CD4-positive, alpha-beta T cell (primary cell): ENCODE measurements around the gene AEBP1. TPM values are rescaled to one million over a fixed set of nuclear protein-coding genes. Genes with fewer than 3 reads are reported as not detected.

Experiments
- ATAC-seq: fragments of 200-7000 bp; cut with Tn5 transposase; one replicate; pipeline ENCODE4 v1.10.0; 2022; ENCODE audit warnings: mild to moderate bottlenecking; ENCODE audit not compliant: poor library complexity
- CTCF ChIA-PET: fragments of 350-600 bp; sonication (Branson Sonifier 250); formaldehyde crosslinking; loops from one replicate; lab custom pipeline; 2021; ENCODE audit warnings: antibody characterized with exemption, inconsistent platforms; lab: Charles Lee
- POLR2A ChIA-PET: fragments of 350-600 bp; sonication (Branson Sonifier 250); formaldehyde crosslinking; loops from one replicate; lab custom pipeline; 2021; ENCODE audit warnings: antibody characterized with exemption, inconsistent platforms; lab: Charles Lee
- DNase-seq, 14 experiments: peaks; one replicate each; pipeline ENCODE4 v3.0.0-alpha.2; 2013 to 2020; ENCODE audit warnings: mixed read lengths in 2 of 14
- H3K27ac ChIP-seq, 2 donors: one replicate each; pipeline versions ENCODE4 v1.5.1 to v1.7.0; 2013; ENCODE audit warnings: low read length in 2 of 2, low read depth in 1 of 2, mild to moderate bottlenecking in 1 of 2
- H3K27me3 ChIP-seq, 2 experiments: 1 replicate in 1 of 2; 2 replicates in 1 of 2; pipeline versions ENCODE4 v1.6.1 to v1.7.0; 2013; ENCODE audit warnings: low read length in 2 of 2, control low read depth in 1 of 2, mild to moderate bottlenecking in 1 of 2, moderate library complexity in 1 of 2; ENCODE audit not compliant: insufficient read depth in 2 of 2, control insufficient read depth in 1 of 2
- H3K36me3 ChIP-seq: one replicate; pipeline ENCODE4 v1.6.1; 2013; ENCODE audit warnings: low read length, control low read depth; ENCODE audit not compliant: insufficient read depth
- H3K4me1 ChIP-seq: one replicate; pipeline ENCODE4 v1.6.1; 2013; ENCODE audit warnings: low read length, control low read depth; ENCODE audit not compliant: insufficient read depth
- H3K4me3 ChIP-seq: one replicate; pipeline ENCODE4 v1.5.1; 2013; ENCODE audit warnings: mild to moderate bottlenecking, low read length, moderate library complexity
- H3K9me3 ChIP-seq, 2 experiments: 1 replicate in 1 of 2; 2 replicates in 1 of 2; pipeline versions ENCODE4 v1.6.1 to v1.7.0; 2013; ENCODE audit warnings: low read length in 2 of 2, mild to moderate bottlenecking in 2 of 2, control low read depth in 1 of 2, moderate library complexity in 1 of 2; ENCODE audit not compliant: control insufficient read depth in 1 of 2, insufficient read depth in 1 of 2
- H3K27ac Mint-ChIP-seq: one replicate; pipeline ENCODE4 v1.8.0; 2020; ENCODE audit warnings: mixed read lengths
- H3K27me3 Mint-ChIP-seq: one replicate; pipeline ENCODE4 v1.8.0; 2021; ENCODE audit warnings: mixed read lengths
- H3K36me3 Mint-ChIP-seq: one replicate; pipeline ENCODE4 v1.8.0; 2021; ENCODE audit warnings: low read depth, mixed read lengths
- H3K4me1 Mint-ChIP-seq: one replicate; pipeline ENCODE4 v1.8.0; 2021; ENCODE audit warnings: low read depth, mixed read lengths
- H3K4me3 Mint-ChIP-seq: one replicate; pipeline ENCODE4 v1.8.0; 2020; ENCODE audit warnings: mild to moderate bottlenecking, mixed read lengths
- H3K9me3 Mint-ChIP-seq: one replicate; pipeline ENCODE4 v1.8.0; 2020; ENCODE audit warnings: mixed read lengths
- intact Hi-C, 2 experiments: fragments of 100-400 bp; cut with DNase I in 1 of 2; cut with micrococcal nuclease in 1 of 2; formaldehyde crosslinking; loops; one replicate each; pipeline versions ENCODE4 v1.15.1 to v1.9.0; 2023 to 2025; cut with DNase I, micrococcal nuclease
- total RNA-seq, 174 experiments: library from RNA in 2 of 174; stranded (reverse) in 2 of 174; gene quantifications; one replicate each; pipeline ENCODE4 v1.2.3 and lab custom pipeline; 2021 to 2026
- TF ChIP-seq, protein P1 (sequence below): fragments of 200-600 bp; IDR thresholded peaks from one replicate; pipeline ENCODE4 v1.8.0; 2022; ENCODE audit warnings: antibody characterized with exemption, mild to moderate bottlenecking

Gene AEBP1
- total RNA-seq, 2 experiments from 2014 or later = 20.3 to 21.3 TPM

DNA sequence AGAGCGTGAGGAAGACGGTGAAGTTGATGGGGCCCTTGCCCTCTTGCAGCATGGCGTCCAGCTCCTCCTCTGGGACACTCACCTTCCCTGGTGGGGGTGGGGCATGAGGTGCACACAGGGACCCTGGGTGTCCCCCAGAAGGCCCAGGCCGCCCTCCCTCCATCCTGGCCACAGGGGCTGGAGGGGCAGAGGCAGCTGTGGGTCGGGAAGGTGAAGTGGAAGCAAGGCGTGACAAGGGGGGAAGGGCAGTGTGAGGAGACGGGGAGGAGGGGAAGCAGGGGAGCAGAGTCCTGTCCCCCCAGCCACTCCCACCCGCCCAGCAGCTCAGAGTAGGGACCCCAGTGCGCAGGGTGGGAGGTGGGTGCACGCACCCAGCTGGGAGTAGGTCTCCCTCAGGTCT, 36.2 kb downstream of the AEBP1 start:
- Histone ChIP-seq H3K27ac (no peak overlapping the region), H3K9me3 (peaks cover 0 to 10% of the 10 kb centered on the region in 2 experiments), H3K27me3 (peaks cover 0 to 3% of the 10 kb centered on the region in 2 experiments), H3K4me3 (no peak overlapping the region), H3K4me1 (peaks cover 6% of the 10 kb centered on the region), H3K36me3 (no peaks in the 10 kb centered on the region)
- Mint-ChIP-seq H3K4me1 (peaks cover 5% of the 10 kb centered on the region), H3K36me3 (no peaks in the 10 kb centered on the region), H3K4me3 (no peak overlapping the region), H3K27me3 (no peaks in the 10 kb centered on the region), H3K9me3 (no peaks in the 10 kb centered on the region), H3K27ac (no peak overlapping the region)
- CTCF ChIA-PET = no interaction called here
- TF ChIP-seq, protein P1, sequence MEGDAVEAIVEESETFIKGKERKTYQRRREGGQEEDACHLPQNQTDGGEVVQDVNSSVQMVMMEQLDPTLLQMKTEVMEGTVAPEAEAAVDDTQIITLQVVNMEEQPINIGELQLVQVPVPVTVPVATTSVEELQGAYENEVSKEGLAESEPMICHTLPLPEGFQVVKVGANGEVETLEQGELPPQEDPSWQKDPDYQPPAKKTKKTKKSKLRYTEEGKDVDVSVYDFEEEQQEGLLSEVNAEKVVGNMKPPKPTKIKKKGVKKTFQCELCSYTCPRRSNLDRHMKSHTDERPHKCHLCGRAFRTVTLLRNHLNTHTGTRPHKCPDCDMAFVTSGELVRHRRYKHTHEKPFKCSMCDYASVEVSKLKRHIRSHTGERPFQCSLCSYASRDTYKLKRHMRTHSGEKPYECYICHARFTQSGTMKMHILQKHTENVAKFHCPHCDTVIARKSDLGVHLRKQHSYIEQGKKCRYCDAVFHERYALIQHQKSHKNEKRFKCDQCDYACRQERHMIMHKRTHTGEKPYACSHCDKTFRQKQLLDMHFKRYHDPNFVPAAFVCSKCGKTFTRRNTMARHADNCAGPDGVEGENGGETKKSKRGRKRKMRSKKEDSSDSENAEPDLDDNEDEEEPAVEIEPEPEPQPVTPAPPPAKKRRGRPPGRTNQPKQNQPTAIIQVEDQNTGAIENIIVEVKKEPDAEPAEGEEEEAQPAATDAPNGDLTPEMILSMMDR = no peak
- intact Hi-C loops = no loop called here
- DNase-seq (no peak), ATAC-seq (no peak)
- POLR2A ChIA-PET = no interaction called here

DNA sequence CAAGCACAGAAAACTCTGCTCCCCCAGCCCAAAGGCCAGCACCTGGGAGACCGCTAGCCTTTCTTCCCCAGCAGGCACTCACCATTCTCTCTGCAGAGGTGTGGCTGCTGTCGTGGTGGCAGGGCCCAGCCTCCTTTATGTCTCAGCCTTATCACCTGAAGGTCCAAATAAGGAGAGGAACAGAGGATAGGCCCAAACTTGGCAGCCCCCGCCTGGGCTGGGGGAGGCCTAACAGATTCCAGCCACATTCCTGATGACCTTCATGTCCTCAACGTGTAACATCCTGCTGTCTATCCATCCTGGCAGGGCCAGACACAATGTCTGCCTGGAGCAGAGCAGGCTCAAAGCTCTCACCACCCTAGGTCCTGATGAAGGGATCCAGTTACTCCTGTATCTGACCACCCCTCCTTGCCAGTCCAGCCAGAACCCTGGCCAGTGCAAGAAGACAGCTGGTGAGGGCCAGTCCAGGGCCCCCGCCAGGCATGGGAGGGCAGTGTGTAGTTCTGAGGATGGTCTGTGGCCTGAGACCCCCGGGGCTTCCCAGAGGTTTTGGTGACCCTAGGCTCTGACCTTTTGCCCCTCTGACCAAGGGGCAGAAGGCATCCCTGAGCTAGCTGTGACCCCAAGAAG, 37.2 kb downstream of the AEBP1 start, which contains the start of gene MYL7:
MYL7 (minus strand) TSS at position 112 of the 630 bp plus-strand sequence; CDS start at position 85, 27 bp downstream.
- Histone ChIP-seq H3K27ac (no peak within 1 kb of the TSS), H3K36me3 (no peaks in the 10 kb centered on the region), H3K9me3 (peaks cover 0 to 16% of the 10 kb centered on the region in 2 experiments), H3K4me3 (no peak within 1 kb of the TSS), H3K4me1 (peaks cover 14% of the 10 kb centered on the region), H3K27me3 (peaks cover 0 to 8% of the 10 kb centered on the region in 2 experiments)
- CTCF ChIA-PET = no interaction called here
- DNase-seq (no peak), ATAC-seq (no peak)
- Mint-ChIP-seq H3K27me3 (no peaks in the 10 kb centered on the region), H3K36me3 (no peaks in the 10 kb centered on the region), H3K9me3 (no peaks in the 10 kb centered on the region), H3K4me1 (peaks cover 7% of the 10 kb centered on the region), H3K4me3 (no peak within 1 kb of the TSS), H3K27ac (no peak within 1 kb of the TSS)
- TF ChIP-seq, protein P1 = no peak
- POLR2A ChIA-PET = no interaction called here
- intact Hi-C loops = no loop called here

DNA sequence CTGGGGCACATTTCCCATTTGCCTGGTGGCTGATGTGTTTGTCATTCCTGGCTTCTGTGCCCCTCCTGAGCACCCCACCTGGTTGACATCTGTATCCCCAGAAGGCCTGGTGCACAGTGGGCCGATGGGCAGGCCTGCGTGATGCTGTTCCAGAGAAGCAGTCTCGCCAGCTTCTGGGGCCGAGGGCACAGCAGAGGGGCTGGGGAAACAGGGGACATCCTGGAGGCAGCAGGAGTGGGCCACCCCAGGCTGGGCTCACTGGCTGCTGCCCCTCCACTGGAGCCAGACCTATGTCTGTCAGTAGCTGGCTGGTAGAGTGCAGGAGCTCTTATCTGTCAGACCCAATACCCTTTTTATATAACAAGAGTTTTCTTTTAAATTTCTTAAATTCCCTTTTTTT, 37.9 kb downstream of the AEBP1 start:
- intact Hi-C loops = no loop called here
- Mint-ChIP-seq H3K4me1 (peaks cover 7% of the 10 kb centered on the region), H3K27me3 (no peaks in the 10 kb centered on the region), H3K36me3 (no peaks in the 10 kb centered on the region), H3K4me3 (no peak overlapping the region), H3K9me3 (no peaks in the 10 kb centered on the region), H3K27ac (no peak overlapping the region)
- peaks cover 0 to 16% of the 10 kb centered on the region in 2 experiments for H3K9me3 ChIP-seq
- H3K36me3 ChIP-seq = no peaks in the 10 kb centered on the region
- peaks cover 0 to 8% of the 10 kb centered on the region in 2 experiments for H3K27me3 ChIP-seq
- POLR2A ChIA-PET = no interaction called here
- CTCF ChIA-PET = no interaction called here
- H3K27ac ChIP-seq = no peak overlapping the region
- TF ChIP-seq, protein P1 = no peak
- no peak overlapping the region for H3K4me3 ChIP-seq
- no peak for ATAC-seq
- DNase-seq = no peak
- peaks cover 20% of the 10 kb centered on the region for H3K4me1 ChIP-seq
